Urothelium cell line (cell line): ENCODE results near the gene SLC35E2B.
"Not testable (repeated sequence)": the region's sequence is repeated elsewhere in the genome, so short reads cannot be mapped to it uniquely, and the experiment has no call there.

Source experiments
- DNase-seq: peaks from one replicate; pipeline ENCODE4 v3.0.0; 2011; ENCODE audit warnings: low spot score, mixed read lengths
- FAIRE-seq: peaks from 2 replicates; lab custom pipeline; 2011; peaks lifted over from hg19 to GRCh38; lab: Jason Lieb, UNC

The SLC35E2B gene

DNA sequence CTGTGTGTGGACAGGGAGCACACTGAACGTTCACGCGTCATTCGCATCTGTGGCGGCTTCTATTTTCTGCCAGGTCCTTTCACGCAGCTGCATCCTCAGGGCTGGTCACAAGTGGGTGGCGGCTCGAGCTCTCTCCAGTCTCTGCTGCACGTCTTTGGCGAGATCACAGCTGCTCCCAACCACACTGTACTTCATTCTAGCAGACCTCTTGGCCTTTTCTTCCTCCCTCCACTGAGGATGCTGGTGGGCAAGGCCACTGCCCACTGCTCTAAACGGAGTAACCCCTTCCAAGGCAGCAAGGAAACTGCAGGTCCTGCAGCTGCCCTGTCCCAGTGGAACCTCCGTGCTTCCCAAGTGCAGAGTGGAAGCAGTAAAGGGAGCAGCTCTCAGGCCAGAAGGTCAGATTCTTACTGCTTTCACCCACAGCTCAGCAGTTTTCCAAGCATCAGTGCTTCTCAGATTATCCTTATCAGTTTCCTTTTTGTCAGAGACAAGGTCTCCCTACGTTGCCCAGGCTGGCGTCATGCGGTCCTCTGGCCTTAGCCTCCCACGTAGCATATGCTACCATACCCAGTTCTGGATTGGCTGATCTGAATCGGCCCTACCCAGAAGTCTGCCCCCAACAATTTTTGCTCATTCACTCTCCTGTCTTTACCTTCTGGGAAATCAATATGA is 44.9 kb downstream of the SLC35E2B start:
- not testable (repeated sequence) for FAIRE-seq, DNase-seq

DNA sequence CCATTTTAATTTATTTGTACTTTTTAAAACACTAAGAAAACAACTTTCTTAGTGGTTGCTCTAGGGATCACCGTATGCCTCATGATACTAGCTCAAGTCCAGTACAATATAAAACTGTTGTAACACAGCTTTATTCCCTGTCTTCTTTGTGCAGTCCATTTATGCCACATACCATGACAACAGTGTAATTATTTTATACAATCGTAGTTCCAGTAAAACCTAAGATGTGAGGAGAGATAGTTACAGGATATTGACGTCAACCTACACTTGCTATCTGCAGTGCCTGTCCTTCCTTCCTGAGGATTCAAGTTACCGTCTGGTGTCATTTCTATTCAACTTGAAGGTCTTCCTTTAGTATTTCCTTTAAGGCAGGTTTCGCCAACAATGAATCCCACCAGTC is 46.3 kb downstream of the SLC35E2B start:
- not testable (repeated sequence) for DNase-seq, FAIRE-seq

DNA sequence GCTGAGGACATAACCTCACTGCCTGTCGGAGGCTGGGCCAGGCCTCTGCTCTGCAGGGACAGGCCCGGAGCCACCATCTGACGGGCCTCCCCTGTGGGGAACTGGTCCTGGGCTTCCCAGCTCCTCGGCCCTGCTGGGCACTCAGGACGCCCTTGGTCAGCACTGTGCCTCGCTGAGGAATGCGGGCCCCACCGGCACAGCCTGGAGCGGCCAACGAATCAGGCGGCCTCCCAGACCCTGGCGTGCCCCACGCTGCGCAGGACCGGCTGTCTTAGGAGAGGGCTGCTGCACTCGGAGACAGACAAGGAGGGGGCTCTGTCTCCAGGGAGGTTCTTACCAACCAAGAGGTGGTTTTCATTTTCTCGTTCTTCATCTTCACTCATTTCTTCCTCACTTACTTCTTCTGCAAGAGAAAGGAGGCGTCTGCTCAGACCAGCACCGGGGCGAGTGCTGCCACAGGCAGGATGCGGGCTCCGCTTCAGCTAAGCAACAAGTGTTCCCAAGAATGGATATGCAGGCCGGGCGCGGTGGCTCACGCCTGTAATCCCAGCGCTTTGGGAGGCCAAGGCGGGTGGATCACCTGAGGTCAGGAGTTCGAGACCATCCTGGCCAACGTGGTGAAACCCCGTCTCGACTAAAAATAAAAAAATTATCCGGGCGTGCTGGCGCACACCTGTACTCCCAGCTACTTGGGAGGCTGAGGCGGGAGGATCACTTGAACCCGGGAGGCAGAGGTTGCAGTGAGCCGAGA is 51.7 kb downstream of the SLC35E2B start:
- not testable (repeated sequence) for FAIRE-seq, DNase-seq

DNA sequence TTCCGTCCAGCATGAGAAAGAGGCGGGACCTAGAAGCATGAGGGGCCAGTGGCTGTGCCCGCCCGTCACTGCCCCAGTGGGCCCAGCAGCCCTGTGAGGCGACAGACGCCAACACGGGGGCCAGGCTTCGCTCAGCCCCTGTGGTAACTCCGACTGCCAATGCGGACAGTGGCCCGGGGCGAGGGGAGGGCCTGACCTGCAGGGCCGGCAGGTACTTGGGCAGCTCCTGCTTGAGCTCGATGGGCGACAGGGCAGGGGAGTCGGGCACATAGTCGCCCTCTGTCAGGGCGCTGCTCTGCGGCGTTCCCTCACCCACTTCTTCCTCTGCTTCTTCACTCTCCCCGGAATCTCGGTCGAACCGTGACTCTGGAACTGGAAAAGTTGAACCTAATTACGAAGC is 52.5 kb downstream of the SLC35E2B start:
- not testable (repeated sequence) for FAIRE-seq

DNA sequence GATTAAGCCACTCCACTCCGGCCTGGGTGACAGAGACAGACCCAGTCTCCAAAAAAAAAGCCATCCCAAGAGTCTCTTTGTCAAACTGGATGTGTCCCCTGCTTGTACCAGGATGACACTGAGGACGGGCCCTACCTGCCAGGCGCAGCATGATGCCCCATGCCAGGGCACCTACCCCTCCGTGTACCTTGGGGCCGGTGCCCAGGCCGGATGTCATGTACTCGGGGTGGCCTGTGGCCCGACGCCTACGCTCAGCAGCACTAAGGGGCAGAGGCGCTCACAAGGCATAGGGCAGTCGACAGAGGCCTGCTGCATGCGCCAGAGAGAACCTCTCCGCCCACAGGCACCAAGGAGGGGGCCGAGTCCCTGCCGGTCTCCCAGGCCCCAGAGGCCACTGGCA is 53.2 kb downstream of the SLC35E2B start:
- not testable (repeated sequence) for FAIRE-seq, DNase-seq

More for the DNA sequence above, 52.5 kb downstream of the SLC35E2B start:
- not testable (repeated sequence) for DNase-seq

DNA sequence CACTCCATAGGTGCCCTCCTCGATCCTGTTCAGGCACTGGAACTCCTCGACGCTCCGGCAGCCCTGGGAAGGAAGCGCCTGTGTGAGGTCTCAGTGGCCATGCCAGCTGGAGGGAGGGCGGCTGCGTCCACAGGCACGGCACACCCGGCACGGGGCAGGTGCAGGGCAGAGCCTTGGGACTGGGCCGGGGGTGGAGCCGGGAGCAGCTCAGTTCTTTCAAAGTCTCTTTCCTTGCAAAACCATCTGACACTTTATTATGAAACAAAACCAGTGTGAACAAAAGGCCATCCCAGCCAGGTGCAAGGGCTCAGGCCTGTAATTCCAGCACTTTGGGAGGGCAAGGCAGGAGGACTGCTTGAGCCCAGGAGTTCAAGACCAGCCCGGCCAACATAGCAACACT is 54.1 kb downstream of the SLC35E2B start:
- FAIRE-seq, DNase-seq: not testable (repeated sequence)

DNA sequence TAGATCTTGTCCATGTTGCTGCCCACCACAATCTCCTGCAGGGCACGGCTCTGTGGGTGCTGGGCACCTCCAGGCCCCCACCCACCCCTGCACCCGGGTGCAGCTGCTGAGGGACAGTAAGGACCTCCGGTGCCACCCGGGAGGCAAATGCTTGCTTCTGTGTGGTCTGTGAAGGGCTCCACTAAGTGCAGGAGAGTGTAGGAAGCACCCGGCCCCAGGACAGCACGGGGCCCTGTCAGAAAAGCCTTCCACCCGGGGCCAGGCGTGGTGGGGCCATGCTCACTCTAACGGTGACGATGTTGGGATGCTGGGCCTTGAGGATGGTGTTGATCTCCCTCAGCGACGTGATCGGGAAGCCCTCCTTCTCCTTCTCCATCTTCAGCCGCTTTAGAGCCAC is 55.1 kb downstream of the SLC35E2B start:
- FAIRE-seq, DNase-seq: not testable (repeated sequence)

DNA sequence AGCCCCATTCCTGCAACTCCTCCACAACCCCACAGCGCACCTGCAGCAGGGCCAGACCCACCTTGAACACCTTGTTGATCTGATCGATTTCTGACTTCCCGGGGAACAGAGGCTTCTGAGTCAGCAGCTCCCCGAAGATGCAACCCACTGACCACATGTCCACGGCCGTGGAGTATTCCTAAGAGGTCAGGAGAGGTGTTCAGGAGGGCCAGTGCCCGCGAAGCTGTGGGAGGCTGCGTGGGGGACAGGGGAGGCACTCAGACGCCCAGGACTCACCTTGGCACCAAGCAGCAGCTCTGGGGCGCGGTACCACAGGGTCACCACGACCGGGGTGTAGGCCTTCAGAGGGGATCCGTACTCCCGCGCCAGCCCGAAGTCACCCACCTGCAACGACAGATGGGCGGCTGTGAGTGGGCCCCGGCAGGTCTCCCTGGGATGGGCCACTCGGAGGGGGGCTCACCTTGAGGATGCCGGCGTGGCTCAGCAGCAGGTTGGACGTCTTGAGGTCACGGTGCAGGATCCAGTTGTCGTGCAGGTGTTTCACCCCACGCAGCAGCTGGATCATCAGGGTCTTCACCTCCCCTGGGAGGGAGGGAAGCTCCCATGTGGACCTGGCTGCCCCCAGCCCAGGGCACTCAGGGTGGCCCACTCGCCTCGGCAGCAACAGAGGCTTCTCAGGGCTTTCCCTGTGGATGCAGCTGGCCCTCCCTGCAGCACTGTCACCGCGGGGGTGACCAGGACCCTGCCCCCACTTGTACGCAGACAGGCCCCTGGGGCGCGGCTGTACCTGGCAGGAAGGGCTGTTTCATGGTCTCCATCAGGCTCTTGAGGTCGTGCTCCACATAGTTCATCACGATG is 55.7 kb downstream of the SLC35E2B start:
- DNase-seq, FAIRE-seq: not testable (repeated sequence)

DNA sequence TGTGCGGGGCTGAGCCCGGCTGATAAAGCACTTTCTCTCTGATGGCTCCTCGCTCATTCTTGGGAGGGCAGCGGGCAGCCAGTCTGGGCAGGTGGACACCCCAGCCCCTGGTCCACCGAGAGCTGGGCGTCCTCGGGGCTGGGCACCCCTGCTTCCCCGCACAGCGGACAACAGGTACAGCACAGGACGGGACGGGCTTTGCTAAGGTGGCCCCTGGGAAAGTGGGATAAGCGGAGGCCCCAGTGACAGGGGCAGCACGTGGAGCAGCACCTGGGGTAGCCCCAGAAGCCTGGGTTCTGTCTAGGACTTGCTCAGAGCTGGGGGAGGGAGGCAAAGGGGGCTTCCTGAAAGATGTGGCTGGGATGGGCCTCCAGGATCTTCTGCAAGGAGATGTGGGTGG is 58.0 kb downstream of the SLC35E2B start:
- not testable (repeated sequence) for DNase-seq, FAIRE-seq

DNA sequence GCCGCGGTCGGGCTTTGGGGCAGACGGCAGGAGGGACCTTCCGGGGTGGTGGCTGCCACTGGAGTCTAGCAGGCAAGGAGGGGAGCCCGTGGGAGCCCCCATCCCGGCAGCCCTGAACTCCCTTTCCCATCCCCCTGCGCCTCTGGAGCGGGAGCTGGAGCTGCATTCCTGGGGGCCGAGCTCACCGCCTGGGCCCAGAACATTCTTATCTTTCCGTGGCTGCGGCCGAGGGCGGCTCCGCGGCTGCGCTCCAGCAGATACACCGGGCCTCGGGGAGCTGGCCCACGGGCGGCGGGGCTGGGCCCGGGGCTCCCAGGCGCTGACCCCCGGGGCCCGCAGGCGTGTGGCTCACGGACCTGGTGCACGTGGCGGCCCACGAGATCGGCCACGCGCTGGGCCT is 59.2 kb downstream of the SLC35E2B start:
- DNase-seq, FAIRE-seq: not testable (repeated sequence)

DNA sequence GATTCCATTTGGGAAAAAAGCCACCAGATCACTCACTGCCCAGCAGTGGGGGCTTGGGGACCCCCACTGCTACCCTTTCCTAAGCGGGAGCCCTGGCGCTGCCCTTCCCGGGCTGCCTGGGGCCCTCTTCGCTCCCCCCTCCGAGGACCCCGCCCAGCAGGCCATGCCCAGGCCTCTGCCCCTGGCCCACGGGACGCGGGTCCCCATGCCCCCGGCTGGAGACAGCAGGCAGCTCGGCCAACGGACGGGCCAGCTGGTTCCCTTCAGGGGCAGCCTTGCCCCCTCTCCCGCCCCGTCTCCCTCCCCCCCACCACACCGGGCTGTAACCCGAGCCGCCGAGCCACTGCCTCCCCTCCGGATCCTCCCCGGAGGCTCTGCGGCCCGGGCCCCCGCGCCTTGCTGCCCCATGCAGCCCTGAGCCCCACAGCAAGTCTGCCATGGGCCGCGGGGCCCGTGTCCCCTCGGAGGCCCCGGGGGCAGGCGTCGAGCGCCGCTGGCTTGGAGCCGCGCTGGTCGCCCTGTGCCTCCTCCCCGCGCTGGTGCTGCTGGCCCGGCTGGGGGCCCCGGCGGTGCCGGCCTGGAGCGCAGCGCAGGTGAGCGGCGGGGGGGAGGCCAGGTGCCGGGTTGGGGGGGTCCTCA is 60.7 kb downstream of the SLC35E2B start, which contains the start of gene MMP23B:
TSS of gene MMP23B (plus strand) at position 392 of the 639 bp plus-strand sequence. CDS start at position 438, 46 bp downstream.
- no peak for FAIRE-seq
- no peak for DNase-seq

DNA sequence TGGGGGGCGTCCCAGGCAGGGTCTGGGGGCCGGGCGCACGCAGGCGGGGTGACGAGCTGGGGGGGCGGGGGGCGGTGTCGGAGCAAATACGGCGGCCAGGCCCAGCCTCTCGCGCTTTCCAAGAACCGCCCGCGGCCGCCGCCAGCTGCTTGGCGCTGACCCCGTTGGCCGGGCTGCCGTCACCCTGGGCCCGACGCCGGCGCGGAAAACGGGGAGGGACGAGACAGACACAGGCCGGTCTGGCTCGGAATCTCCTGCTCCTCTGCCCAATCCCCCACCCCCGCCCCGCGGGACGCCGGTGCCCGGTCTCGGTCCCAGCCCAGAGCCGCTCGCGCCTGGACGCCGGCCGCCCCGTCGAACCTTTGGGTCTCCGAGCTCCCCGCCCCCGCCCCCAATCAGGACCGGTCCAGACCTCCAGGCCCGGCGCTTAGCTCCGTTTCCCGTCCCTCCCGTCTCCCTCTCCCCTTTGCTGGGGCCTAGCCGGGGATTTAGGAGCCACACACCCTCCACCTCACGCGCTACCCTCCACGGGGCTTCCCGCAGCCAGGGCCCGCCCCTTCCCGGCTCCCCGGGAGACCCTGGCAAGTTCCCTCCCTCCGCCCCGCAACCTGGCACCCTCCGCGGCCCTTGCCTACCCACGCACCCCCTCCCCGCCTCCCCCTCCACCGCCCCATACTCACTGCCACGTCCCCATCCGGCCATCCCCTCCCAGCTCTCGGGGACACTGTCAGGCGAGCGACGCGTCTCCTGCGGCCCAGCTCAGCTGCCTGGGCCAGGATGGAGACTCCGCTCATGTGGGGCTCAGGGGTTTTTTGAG is 61.4 kb downstream of the SLC35E2B start:
- DNase-seq (no peak), FAIRE-seq (no peak)

DNA sequence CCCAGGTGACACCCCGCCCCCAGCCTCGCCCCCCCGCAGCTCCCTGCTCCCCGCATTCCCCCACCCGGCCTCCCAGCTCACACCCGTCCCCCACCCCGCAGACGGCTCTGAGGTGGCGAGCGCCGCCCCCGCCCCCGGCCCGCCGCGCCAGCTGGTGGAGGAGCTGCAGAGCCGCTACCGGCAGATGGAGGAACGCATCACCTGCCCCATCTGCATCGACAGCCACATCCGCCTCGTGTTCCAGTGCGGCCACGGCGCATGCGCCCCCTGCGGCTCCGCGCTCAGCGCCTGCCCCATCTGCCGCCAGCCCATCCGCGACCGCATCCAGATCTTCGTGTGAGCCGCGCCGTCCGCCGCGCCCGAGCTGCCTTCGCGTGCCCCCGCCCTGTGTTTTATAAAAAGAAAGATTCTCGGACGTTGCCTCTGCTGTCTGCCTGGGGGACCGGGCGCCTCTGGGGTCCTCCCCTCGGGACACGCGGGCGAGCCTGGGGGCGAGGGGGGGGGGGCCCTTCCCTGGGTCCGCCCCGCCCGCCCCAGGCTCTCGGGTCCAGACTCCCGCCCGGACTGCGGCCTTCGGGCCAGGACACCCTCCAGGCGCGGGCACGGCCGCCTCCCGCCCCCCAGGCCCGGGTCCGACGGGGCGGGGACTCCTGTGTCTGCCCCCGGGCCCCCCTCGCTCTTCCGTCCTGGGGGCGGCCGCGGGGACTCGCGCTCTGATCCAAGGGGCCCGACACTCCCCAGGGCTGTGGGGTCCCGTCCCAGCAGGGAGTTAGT is 62.2 kb downstream of the SLC35E2B start:
- no peak for FAIRE-seq
- no peak for DNase-seq

DNA sequence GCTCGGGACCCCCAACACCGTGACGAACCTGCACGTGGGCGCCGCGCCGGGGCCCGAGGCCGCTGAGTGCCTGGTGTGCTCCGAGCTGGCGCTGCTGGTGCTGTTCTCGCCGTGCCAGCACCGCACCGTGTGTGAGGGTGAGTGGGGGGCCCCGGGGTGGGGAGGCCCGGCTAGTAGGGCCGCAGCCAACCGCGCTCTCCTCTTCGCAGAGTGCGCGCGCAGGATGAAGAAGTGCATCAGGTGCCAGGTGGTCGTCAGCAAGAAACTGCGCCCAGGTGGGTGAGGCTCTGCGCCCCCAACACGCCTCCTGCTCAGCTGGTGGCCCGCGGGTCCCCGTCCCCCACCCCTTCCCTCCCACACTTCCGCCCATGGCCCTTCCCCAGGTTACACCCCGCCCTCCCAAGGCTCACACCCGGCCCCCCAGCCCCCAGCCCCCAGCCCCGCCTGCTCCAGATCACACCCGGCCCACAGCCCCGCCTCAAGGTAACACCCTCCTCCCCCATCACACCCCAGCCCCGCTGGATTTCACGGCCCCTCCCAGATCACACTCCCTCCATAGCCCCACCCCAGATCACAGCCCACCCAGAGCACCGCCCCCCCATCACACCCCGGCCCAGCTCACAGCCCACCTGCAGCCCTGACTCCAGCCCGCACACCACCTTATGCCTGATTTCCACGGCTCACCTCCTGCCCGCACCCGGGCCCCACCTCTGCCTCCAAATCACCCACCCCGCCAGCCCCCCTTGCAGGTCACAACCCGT is 63.0 kb downstream of the SLC35E2B start:
- FAIRE-seq = no peak
- DNase-seq = no peak

DNA sequence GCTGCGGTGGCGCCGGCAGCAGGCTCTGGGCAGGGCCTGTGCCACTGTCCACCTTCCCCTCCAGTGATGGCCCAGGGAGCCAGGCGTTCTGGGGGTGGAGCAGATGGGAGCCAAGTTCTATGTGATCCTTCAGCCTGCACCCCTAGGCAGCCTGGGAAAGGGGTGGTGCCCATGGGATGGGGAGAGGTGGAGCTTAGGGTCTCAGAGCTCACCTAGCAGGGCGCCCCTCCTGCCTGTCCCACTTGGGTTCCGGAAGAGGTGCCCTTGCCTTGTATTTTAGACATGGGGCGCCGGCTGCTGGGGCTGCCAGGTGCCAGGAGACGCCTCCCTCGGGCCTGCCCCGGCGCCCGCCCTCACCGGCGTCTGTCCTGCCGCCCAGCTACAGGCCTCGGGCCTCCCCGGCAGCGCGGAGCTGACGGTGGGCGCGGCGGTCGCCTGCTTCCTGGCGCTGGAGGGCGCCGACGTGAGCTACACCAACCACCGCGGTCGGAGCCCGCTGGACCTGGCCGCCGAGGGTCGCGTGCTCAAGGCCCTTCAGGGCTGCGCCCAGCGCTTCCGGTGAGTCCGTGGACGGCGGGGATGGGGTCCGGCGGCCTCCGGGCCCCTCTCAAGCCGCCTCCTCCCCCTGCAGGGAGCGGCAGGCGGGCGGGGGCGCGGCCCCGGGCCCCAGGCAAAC is 63.7 kb downstream of the SLC35E2B start:
- no peak for FAIRE-seq
- no peak for DNase-seq

DNA sequence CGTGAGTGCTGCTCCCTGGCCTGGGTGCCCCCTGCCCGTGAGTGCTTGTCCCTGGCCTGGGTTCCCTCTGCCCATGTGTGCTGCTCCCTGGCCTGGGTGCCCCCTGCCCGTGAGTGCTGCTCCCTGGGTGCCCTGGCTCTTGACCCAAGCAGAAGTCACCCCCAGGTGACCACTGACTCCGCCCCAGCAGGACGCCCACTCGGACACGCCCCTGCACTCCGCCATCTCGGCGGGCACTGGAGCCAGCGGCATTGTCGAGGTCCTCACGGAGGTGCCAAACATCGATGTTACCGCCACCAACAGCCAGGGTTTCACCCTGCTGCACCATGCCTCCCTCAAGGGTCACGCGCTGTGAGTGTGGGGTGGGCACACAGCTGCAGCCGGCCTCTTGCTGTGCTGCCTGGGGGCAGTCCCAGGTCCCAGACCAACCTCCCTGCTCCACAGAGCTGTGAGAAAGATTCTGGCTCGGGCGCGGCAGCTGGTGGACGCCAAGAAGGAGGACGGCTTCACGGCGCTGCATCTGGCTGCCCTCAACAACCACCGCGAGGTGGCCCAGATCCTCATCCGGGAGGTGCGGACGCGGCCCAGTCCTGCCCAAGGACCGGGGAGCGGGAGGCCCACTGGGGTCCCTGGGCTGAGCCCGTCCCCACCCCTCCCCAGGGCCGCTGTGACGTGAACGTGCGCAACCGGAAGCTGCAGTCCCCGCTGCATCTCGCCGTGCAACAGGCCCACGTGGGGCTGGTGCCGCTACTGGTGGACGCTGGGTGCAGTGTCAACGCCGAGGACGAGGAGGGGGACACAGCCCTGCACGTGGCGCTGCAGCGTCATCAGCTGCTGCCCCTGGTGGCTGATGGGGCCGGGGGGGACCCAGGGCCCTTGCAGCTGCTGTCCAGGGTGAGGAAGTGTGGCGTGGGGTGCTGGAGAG is 64.5 kb downstream of the SLC35E2B start:
- no peak for FAIRE-seq
- DNase-seq = no peak
